Gastrocnemius medialis (tissue), 4 donors: ENCODE results near the gene NETO2. TPM values are rescaled to one million over a fixed set of nuclear protein-coding genes. Genes with fewer than 3 reads are reported as not detected.
"Not testable (repeated sequence)": the region's sequence is repeated elsewhere in the genome, so short reads cannot be mapped to it uniquely, and the experiment has no call there.

ENCODE experiments used
- ATAC-seq, 2 donors: fragments of 150-250 bp; one replicate each; pipeline ENCODE4 v1.9.1; 2016
- DNase-seq, 2 donors: peaks; one replicate each; pipeline ENCODE4 v3.0.0-alpha.2; 2019
- H3K27ac ChIP-seq, 4 donors: fragments of 200-600 bp; sonication (generic); 1 replicate in 1 of 4; 2 replicates in 3 of 4; pipeline ENCODE4 v1.5.1; 2016 to 2018; ENCODE audit warnings: mild to moderate bottlenecking in 2 of 4, moderate library complexity in 1 of 4
- H3K27me3 ChIP-seq, 3 donors: fragments of 200-600 bp; sonication (generic) in 2 of 3; 1 replicate in 1 of 3; 2 replicates in 2 of 3; pipeline versions ENCODE4 v1.5.1 to v1.6.0; 2016 to 2019; ENCODE audit warnings: mild to moderate bottlenecking in 1 of 3, moderate library complexity in 1 of 3
- H3K36me3 ChIP-seq, 2 donors: fragments of 200-600 bp; sonication (generic) in 1 of 2; one replicate each; pipeline ENCODE4 v1.5.1; 2017 to 2018
- H3K4me1 ChIP-seq, 2 donors: fragments of 200-600 bp; sonication (generic) in 1 of 2; one replicate each; pipeline ENCODE4 v1.5.1; 2016 to 2017; ENCODE audit warnings: mild to moderate bottlenecking in 2 of 2
- H3K4me3 ChIP-seq, 4 donors: fragments of 200-600 bp; sonication (generic) in 3 of 4; 1 replicate in 1 of 4; 2 replicates in 3 of 4; pipeline ENCODE4 v1.5.1; 2016 to 2019; ENCODE audit warnings: mild to moderate bottlenecking in 2 of 4
- H3K9me3 ChIP-seq, 3 donors: fragments of 200-600 bp; sonication (generic) in 2 of 3; 1 replicate in 1 of 3; 2 replicates in 2 of 3; pipeline ENCODE4 v1.5.1; 2016 to 2019
- POLR2A ChIP-seq, 2 donors: fragments of 450-650 bp; IDR thresholded peaks; one replicate each; pipeline ENCODE4 v1.6.1; 2017; ENCODE audit warnings: antibody characterized with exemption in 2 of 2, mild to moderate bottlenecking in 2 of 2, moderate library complexity in 2 of 2
- in situ Hi-C, 4 donors: fragments of 200-750 bp; cut with MboI; loops; one replicate each; pipeline versions ENCODE4 v1.15.0 to v1.8.0; 2017; ENCODE audit warnings: low sequenced_read_pairs in 4 of 4
- intact Hi-C: fragments of 100-400 bp; cut with DNase I; formaldehyde crosslinking; loops from one replicate; pipeline ENCODE4 v1.15.1; 2023; ENCODE audit warnings: low total_unique reads
- total RNA-seq, 4 donors: library from RNA; depleted of rRNA; stranded (reverse); fragments of >200 nt; gene quantifications; one replicate each; pipeline versions ENCODE4 v1.1.0 to v1.2.3, GENCODE V29; 2016
- TF ChIP-seq, protein P1 (sequence below), 5 experiments: fragments of 450-650 bp in 3 of 5; fragments of 200-600 bp in 2 of 5; sonication (generic) in 2 of 5; IDR thresholded peaks in 4 of 5; conservative IDR thresholded peaks in 1 of 5; 1 replicate in 4 of 5; 2 replicates in 1 of 5; pipeline ENCODE4 v1.5.1; 2016 to 2019; ENCODE audit warnings: antibody characterized with exemption in 5 of 5, mild to moderate bottlenecking in 3 of 5, moderate library complexity in 3 of 5

Gene NETO2, protein sequence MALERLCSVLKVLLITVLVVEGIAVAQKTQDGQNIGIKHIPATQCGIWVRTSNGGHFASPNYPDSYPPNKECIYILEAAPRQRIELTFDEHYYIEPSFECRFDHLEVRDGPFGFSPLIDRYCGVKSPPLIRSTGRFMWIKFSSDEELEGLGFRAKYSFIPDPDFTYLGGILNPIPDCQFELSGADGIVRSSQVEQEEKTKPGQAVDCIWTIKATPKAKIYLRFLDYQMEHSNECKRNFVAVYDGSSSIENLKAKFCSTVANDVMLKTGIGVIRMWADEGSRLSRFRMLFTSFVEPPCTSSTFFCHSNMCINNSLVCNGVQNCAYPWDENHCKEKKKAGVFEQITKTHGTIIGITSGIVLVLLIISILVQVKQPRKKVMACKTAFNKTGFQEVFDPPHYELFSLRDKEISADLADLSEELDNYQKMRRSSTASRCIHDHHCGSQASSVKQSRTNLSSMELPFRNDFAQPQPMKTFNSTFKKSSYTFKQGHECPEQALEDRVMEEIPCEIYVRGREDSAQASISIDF
- 1 to 10 TPM in 3 of 4 donors, under 1 TPM in 1; 0.31 to 5.9 (median 2.6) TPM for total RNA-seq

DNA sequence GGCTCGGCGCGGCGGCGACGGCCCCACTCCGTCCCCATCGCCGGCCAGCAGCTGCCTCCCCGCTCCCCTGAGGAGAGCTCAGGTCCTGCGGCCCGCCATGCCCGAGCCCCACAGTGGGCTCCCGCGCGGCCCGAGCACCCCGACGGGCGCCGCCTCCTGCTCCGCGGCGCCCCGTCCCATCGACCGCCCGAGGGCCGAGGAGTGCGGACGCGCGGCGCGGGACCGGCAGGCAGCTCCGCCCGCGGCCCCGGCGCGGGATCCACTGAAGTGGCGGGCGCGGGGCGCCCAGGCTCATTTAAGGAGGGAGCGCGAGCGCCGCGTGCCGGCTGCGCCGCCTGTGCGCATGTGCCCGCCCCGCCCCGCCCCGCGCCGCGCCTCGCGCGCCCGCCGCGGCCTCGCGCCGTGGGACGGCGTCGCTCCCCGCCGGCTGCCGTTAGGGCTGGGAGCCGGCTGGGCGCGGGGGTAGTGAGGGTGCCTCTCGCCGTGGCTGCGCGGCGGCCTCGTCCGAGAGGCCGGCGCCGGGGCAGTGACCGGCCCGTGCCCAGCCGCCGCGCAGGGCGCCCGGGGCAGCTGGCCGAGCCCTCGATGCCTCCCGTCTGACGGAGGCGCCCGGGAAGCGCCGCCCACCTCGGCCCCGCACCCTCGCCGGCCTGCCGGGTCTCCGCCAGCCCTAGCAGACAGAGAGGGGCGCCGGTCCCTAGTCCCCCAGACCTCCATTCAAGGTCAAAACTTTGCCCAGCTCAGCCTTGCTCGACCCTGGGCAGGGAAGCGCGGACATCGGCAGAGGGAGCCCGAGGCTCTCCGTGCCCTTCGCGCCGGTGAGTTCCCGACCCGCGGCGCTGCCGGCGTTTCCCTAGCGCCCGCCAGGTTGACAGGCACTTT lies at the start of gene NETO2:
Gene NETO2, minus strand, starts transcription at position 269 of the 882 bp plus-strand sequence. CDS start 333 bp downstream, outside the sequence.
- in situ Hi-C loops = loop anchor here in 2 of 4 donors (10.0 to 25.0 kb wide), 2 partner anchors 1018 to 1021 kb away; partner anchors contain the start of gene ABCC12 (in 1 of the 2)
- DNase-seq = peak; percentile 8 to 24

DNA sequence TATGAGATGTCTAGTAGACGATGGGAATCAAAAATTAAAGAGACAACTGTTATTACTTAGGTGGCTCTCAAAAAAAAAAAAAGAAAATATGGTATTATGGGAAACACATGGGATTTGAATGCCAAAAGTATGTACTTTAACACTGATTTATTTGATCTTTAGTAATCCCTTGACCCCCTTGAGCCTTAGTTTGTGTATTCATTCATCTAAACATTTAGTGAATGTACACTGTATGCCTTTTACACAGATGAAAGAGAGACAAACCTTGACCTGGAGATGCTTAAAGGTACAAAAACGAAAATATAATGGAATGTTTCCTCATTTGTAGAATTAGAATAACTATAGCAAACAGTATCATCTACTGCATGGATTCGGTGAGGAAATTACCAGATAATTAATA lies 38.6 kb upstream of the NETO2 start:
- TF ChIP-seq, protein P1, sequence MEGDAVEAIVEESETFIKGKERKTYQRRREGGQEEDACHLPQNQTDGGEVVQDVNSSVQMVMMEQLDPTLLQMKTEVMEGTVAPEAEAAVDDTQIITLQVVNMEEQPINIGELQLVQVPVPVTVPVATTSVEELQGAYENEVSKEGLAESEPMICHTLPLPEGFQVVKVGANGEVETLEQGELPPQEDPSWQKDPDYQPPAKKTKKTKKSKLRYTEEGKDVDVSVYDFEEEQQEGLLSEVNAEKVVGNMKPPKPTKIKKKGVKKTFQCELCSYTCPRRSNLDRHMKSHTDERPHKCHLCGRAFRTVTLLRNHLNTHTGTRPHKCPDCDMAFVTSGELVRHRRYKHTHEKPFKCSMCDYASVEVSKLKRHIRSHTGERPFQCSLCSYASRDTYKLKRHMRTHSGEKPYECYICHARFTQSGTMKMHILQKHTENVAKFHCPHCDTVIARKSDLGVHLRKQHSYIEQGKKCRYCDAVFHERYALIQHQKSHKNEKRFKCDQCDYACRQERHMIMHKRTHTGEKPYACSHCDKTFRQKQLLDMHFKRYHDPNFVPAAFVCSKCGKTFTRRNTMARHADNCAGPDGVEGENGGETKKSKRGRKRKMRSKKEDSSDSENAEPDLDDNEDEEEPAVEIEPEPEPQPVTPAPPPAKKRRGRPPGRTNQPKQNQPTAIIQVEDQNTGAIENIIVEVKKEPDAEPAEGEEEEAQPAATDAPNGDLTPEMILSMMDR (IDR thresholded peaks at IDR 0.05 in 4 of 5, conservative IDR thresholded peaks at IDR 0.05 in 1 of 5) = no peak
- no peak for TF ChIP-seq POLR2A (IDR thresholded peaks at IDR 0.05)
- Histone ChIP-seq H3K4me3 (no peak overlapping the region), H3K9me3 (no peaks in the 10 kb centered on the region), H3K27ac (no peak overlapping the region), H3K27me3 (no peaks in the 10 kb centered on the region), H3K4me1 (no peaks in the 10 kb centered on the region), H3K36me3 (no peaks in the 10 kb centered on the region)
- DNase-seq (no peak), ATAC-seq (no peak)
- intact Hi-C loops = no loop called here
- in situ Hi-C loops = no loop called here

More for the DNA sequence above, at the start of gene NETO2:
- no peaks in the 10 kb centered on the region for H3K9me3 ChIP-seq
- intact Hi-C loops = loop anchor here (2.0 to 5.0 kb wide), 5 partner anchors 107 to 1021 kb away; partner anchors contain the start of genes ITFG1 and PHKB
- no peaks in the 10 kb centered on the region for H3K4me1 ChIP-seq
- peak within 1 kb of the TSS; percentile 55 to 78 (median 64) for H3K4me3 ChIP-seq
- peak within 1 kb of the TSS; percentile 47 to 64 (median 60) for H3K27ac ChIP-seq
- peak; percentile 20 to 76 for TF ChIP-seq POLR2A (IDR thresholded peaks at IDR 0.05)
- TF ChIP-seq, protein P1 (IDR thresholded peaks at IDR 0.05 in 4 of 5, conservative IDR thresholded peaks at IDR 0.05 in 1 of 5) = peak in 4 of 5 experiments; percentile 14 to 66 (median 42)
- H3K27me3 ChIP-seq = no peaks in the 10 kb centered on the region
- H3K36me3 ChIP-seq = no peaks in the 10 kb centered on the region
- ATAC-seq = peak; percentile 67

DNA sequence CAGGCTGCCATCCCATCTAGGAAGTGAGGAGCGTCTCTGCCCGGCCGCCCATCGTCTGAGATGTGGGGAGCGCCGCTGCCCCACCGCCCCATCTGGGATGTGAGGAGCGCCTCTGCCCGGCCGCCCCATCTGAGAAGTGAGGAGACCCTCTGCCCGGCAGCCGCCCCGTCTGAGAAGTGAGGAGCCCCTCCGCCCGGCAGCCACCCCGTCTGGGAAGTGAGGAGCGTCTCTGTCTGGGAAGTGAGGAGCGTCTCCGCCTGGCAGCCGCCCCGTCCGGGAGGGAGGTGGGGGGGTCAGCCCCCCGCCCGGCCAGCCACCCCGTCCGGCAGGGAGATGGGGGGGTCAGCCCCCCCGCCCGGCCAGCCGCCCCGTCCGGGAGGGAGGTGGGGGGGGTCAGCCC lies 37.3 kb upstream of the NETO2 start:
- H3K36me3 ChIP-seq, H3K27ac ChIP-seq, H3K4me3 ChIP-seq, in situ Hi-C loops, ATAC-seq, H3K27me3 ChIP-seq, H3K4me1 ChIP-seq, DNase-seq, H3K9me3 ChIP-seq, intact Hi-C loops: not testable (repeated sequence)

DNA sequence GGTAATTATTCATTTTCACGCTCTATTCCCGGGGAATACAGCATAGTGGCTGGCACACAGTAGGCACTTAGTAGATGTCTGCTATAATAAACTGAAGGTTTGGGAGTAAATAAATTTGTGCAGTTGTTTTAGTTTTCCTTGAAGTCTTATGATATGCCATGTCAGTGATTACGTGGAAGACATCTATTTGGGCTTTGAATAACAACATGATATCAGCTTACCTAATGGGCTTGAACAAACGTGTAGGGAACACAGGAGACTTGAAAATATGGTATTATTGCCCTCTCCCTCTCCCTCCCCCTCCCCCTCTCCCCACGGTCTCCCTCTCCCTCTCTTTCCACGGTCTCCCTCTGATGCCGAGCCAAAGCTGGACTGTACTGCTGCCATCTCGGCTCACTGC lies 36.3 kb upstream of the NETO2 start:
- Histone ChIP-seq H3K4me1 (no peaks in the 10 kb centered on the region), H3K36me3 (no peaks in the 10 kb centered on the region), H3K4me3 (no peak overlapping the region), H3K27ac (no peak overlapping the region), H3K9me3 (no peaks in the 10 kb centered on the region), H3K27me3 (no peaks in the 10 kb centered on the region)
- in situ Hi-C loops (no loop called here), intact Hi-C loops (no loop called here)
- no peak for TF ChIP-seq POLR2A (IDR thresholded peaks at IDR 0.05)
- TF ChIP-seq, protein P1 (IDR thresholded peaks at IDR 0.05 in 4 of 5, conservative IDR thresholded peaks at IDR 0.05 in 1 of 5) = no peak
- ATAC-seq = no peak
- no peak for DNase-seq
